Panc1 (cell line): Measurements from ENCODE around the gene ITM2B. TPM values are rescaled to one million over a fixed set of nuclear protein-coding genes. Genes with fewer than 3 reads are reported as not detected.
"Not testable (repeated sequence)": the region's sequence is repeated elsewhere in the genome, so short reads cannot be mapped to it uniquely, and the experiment has no call there.

Experiments
- ATAC-seq: fragments of 200-7000 bp; cut with Tn5 transposase; 2 replicates; pipeline ENCODE4 v1.9.1; 2020; ENCODE audit warnings: mild to moderate bottlenecking, moderate library complexity
- BruUV-seq: library from RNA; stranded (reverse); fragments of 400-500 nt; replicated peaks from 2 replicates; lab custom pipeline; 2021; lab: Mats Ljungman, UMichigan
- CTCF ChIA-PET: fragments of 300-600 bp; sonication (Branson Sonifier 250); formaldehyde crosslinking; loops from one replicate; lab custom pipeline; 2022; ENCODE audit warnings: antibody characterized with exemption; lab: Charles Lee
- POLR2A ChIA-PET: fragments of 300-600 bp; sonication (Branson Sonifier 250); formaldehyde crosslinking; loops from one replicate; lab custom pipeline; 2022; ENCODE audit warnings: antibody characterized with exemption; lab: Charles Lee
- DNase-seq: peaks from one replicate; pipeline ENCODE4 v3.0.0-alpha.2; 2010; ENCODE audit warnings: low read depth, low spot score
- H3K27ac ChIP-seq: 2 replicates; pipeline ENCODE4 v1.5.1; 2011; ENCODE audit warnings: mild to moderate bottlenecking, low read length, inconsistent platforms
- H3K27me3 ChIP-seq: fragments of 200-500 bp; sonication (Bioruptor generic); 2 replicates; pipeline ENCODE4 v1.6.0; 2014; ENCODE audit warnings: low read length, inconsistent platforms; ENCODE audit not compliant: control insufficient read depth, insufficient read depth
- H3K36me3 ChIP-seq: fragments of 200-500 bp; sonication (Bioruptor generic); 2 replicates; pipeline ENCODE4 v1.5.1; 2014; ENCODE audit warnings: inconsistent platforms, mild to moderate bottlenecking, low read length, moderate library complexity; ENCODE audit not compliant: control insufficient read depth, insufficient read depth
- H3K4me1 ChIP-seq: 2 replicates; pipeline ENCODE4 v1.5.1; 2011; ENCODE audit warnings: inconsistent platforms, mild to moderate bottlenecking, low read length, moderate library complexity; ENCODE audit not compliant: control insufficient read depth, insufficient read depth
- H3K4me3 ChIP-seq, 2 experiments: 2 replicates each; pipeline ENCODE4 v1.5.1; 2011 to 2012; ENCODE audit warnings: low read depth in 2 of 2, low read length in 2 of 2, mild to moderate bottlenecking in 2 of 2, inconsistent platforms in 1 of 2, moderate library complexity in 1 of 2
- H3K9me3 ChIP-seq: fragments of 200-500 bp; sonication (Bioruptor generic); 2 replicates; pipeline ENCODE4 v1.5.1; 2014; ENCODE audit warnings: low read depth, mild to moderate bottlenecking, inconsistent platforms, low read length, moderate library complexity; ENCODE audit not compliant: control insufficient read depth, insufficient read depth
- CTCF ChIP-seq: fragments of 450-650 bp; IDR thresholded peaks from 2 replicates; pipeline ENCODE4 v1.5.1; 2017; ENCODE audit warnings: mild to moderate bottlenecking
- POLR2AphosphoS5 ChIP-seq: IDR thresholded peaks from 2 replicates; pipeline ENCODE4 v1.6.1; 2012; ENCODE audit warnings: mild to moderate bottlenecking, low read depth, low read length, moderate library complexity
- REST ChIP-seq, 2 experiments: IDR thresholded peaks; 2 replicates each; pipeline ENCODE4 v1.6.1; 2011 to 2012; ENCODE audit warnings: low read depth in 2 of 2, control low read depth in 1 of 2, low read length in 1 of 2, mild to moderate bottlenecking in 1 of 2, moderate library complexity in 1 of 2; ENCODE audit not compliant: insufficient read depth in 1 of 2
- SIN3A ChIP-seq: IDR thresholded peaks from 2 replicates; pipeline ENCODE4 v1.6.1; 2012; ENCODE audit warnings: low read depth, mild to moderate bottlenecking, low read length, moderate library complexity, borderline replicate concordance; ENCODE audit not compliant: insufficient read depth
- TCF7L2 ChIP-seq: IDR thresholded peaks from 2 replicates; pipeline ENCODE4 v1.6.1; 2011; ENCODE audit warnings: mild to moderate bottlenecking, low read depth, low read length, inconsistent platforms
- in situ Hi-C: cut with HindIII; loops from 2 replicates; pipeline ENCODE4 v1.10.0; 2016; ENCODE audit warnings: low sequenced_read_pairs, low pct_unique_long_range_greater_than_20kb
- intact Hi-C: fragments of 100-400 bp; cut with micrococcal nuclease; formaldehyde crosslinking; loops from one replicate; pipeline ENCODE4 v1.10.0; 2022; ENCODE audit not compliant: unreplicated experiment
- total RNA-seq: library from RNA; stranded (reverse); gene quantifications from one replicate; pipeline ENCODE4 v1.2.1, GENCODE V29; 2021; ENCODE audit not compliant: unreplicated experiment

ITM2B gene
- total RNA-seq, 1 experiment from 2014 or later, result 156 TPM

- no peaks in the 10 kb centered on the region for H3K27me3 ChIP-seq
- H3K4me3 ChIP-seq, result no peak overlapping the region
- intact Hi-C loops, result no loop called here
- ChIA-PET POLR2A (no interaction called here), CTCF (no interaction called here)
- no peak overlapping the region for H3K27ac ChIP-seq
- no peaks in the 10 kb centered on the region for H3K4me1 ChIP-seq
- DNase-seq (no peak), ATAC-seq (no peak)
- no TSS peak for BruUV-seq
- H3K36me3 ChIP-seq, result no peaks in the 10 kb centered on the region
- TF ChIP-seq POLR2AphosphoS5 (no peak), REST (IDR thresholded peaks at IDR 0.05; ENCODE audit: insufficient read depth in 1 of 2, low read depth in 2 of 2, low read length in 1 of 2) (no peak), SIN3A (no peak), CTCF (no peak), TCF7L2 (no peak)
- in situ Hi-C loops, result no loop called here
- H3K9me3 ChIP-seq, result no peaks in the 10 kb centered on the region
Observed at GRCh38 chr13:48201044-48201443, 32.0 kb upstream of the ITM2B start.

DNA sequence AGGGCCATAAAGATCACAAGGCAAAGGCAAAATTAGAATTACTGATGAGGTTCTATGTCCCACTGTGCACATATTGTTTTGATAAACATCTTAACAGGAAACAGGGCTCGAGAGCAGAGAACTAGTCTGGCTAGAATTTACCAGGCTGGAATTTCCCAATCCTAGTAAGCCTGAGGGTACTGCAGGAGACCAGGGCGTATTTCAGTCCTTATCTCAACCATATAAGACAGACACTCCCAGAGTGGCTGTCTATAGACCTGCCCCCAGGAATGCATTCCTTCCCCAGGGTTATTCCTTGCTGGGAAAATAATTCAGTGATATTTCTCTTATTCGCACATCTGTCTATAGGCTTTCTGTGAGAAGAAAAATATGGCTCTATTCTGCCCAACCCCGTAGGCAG, 25.8 kb upstream of the ITM2B start:
- H3K9me3 ChIP-seq, POLR2A ChIA-PET, BruUV-seq: not testable (repeated sequence)

GRCh38 chr13:48210178-48210577, 22.8 kb upstream of the ITM2B start:
- no TSS peak for BruUV-seq
- DNase-seq (peak; percentile 50), ATAC-seq (no peak)
- TF ChIP-seq CTCF (no peak), TCF7L2 (no peak), POLR2AphosphoS5 (no peak), SIN3A (no peak), REST (IDR thresholded peaks at IDR 0.05; ENCODE audit: insufficient read depth in 1 of 2, low read depth in 2 of 2, low read length in 1 of 2) (no peak)
- ChIA-PET CTCF (no interaction called here), POLR2A (no interaction called here)
- intact Hi-C loops (no loop called here), in situ Hi-C loops (no loop called here)
- Histone ChIP-seq H3K36me3 (no peaks in the 10 kb centered on the region), H3K4me3 (no peak overlapping the region), H3K27ac (no peak overlapping the region), H3K27me3 (no peaks in the 10 kb centered on the region), H3K9me3 (no peaks in the 10 kb centered on the region), H3K4me1 (no peaks in the 10 kb centered on the region)

More for the DNA sequence above, 25.8 kb upstream of the ITM2B start:
- H3K4me3 ChIP-seq, in situ Hi-C loops, H3K4me1 ChIP-seq, ATAC-seq, H3K27me3 ChIP-seq, intact Hi-C loops, CTCF ChIA-PET, H3K27ac ChIP-seq, DNase-seq, H3K36me3 ChIP-seq: not testable (repeated sequence)
